Stimulated activated CD8-positive, alpha-beta memory T cell treated with anti-CD3 and anti-CD28 coated beads, Interleukin-7, amount 100 ng/mL, for 4 hours (primary cell): ENCODE measurements around the gene NCF4.

Experiments used
- DNase-seq, 2 donors: peaks; one replicate each; pipeline ENCODE4 v3.0.0-alpha.2; 2020; ENCODE audit warnings: low read depth in 2 of 2

The NCF4 gene

GRCh38 chr22:36864454-36865215 is 3.8 kb downstream of the NCF4 start:
- DNase-seq = no peak

- no peak for DNase-seq
Observed at GRCh38 chr22:36865346-36865745, 4.5 kb downstream of the NCF4 start.

GRCh38 chr22:36867695-36868094 is 6.9 kb downstream of the NCF4 start:
- no peak for DNase-seq

- no peak for DNase-seq
Observed at GRCh38 chr22:36868546-36869181, 7.9 kb downstream of the NCF4 start.

- DNase-seq = no peak
Observed at GRCh38 chr22:36870250-36870649, 9.4 kb downstream of the NCF4 start.

GRCh38 chr22:36871669-36872081 is 10.9 kb downstream of the NCF4 start:
- no peak for DNase-seq

- DNase-seq = no peak
Observed at GRCh38 chr22:36872084-36872483, 11.3 kb downstream of the NCF4 start.

GRCh38 chr22:36872866-36873498 is 12.2 kb downstream of the NCF4 start:
- DNase-seq = no peak

- DNase-seq = no peak
Observed at GRCh38 chr22:36873614-36874308, 13.0 kb downstream of the NCF4 start.

GRCh38 chr22:36874309-36874696 is 13.5 kb downstream of the NCF4 start:
- no peak for DNase-seq

- no peak for DNase-seq
Observed at GRCh38 chr22:36874736-36875135, 13.9 kb downstream of the NCF4 start.

- DNase-seq = no peak
Observed at GRCh38 chr22:36875741-36876140, 14.9 kb downstream of the NCF4 start.

- DNase-seq = no peak
Observed at GRCh38 chr22:36879775-36880174, 19.0 kb downstream of the NCF4 start.

GRCh38 chr22:36881504-36882245 is 20.9 kb downstream of the NCF4 start:
- DNase-seq = no peak

- DNase-seq = no peak
Observed at GRCh38 chr22:36884349-36885158, 23.7 kb downstream of the NCF4 start.

GRCh38 chr22:36885474-36885873 is 24.7 kb downstream of the NCF4 start:
- DNase-seq = no peak

- DNase-seq = no peak
Observed at GRCh38 chr22:36886016-36886415, 25.2 kb downstream of the NCF4 start.

- no peak for DNase-seq
Observed at GRCh38 chr22:36887162-36887561, 26.4 kb downstream of the NCF4 start.

GRCh38 chr22:36891646-36892045 is 30.8 kb downstream of the NCF4 start:
- DNase-seq = no peak

- DNase-seq = no peak
Observed at GRCh38 chr22:36892292-36892691, 31.5 kb downstream of the NCF4 start.

- DNase-seq = no peak
Observed at GRCh38 chr22:36893262-36893661, 32.5 kb downstream of the NCF4 start.
